DND-41 (cell line): ENCODE results near the gene DRGX.

Source experiments
- ATAC-seq: fragments of 200-7000 bp; cut with Tn5 transposase; 3 replicates; pipeline ENCODE4 v1.9.1; 2021; ENCODE audit warnings: low read depth; ENCODE audit not compliant: insufficient read depth
- DNase-seq: peaks from one replicate; pipeline ENCODE4 v3.0.0-alpha.2; 2020
- H2AFZ ChIP-seq: 2 replicates; pipeline ENCODE4 v1.6.0; 2012; ENCODE audit warnings: low read depth, low read length
- H3K27ac ChIP-seq: 2 replicates; pipeline ENCODE4 v1.5.1; 2012; ENCODE audit warnings: low read length, inconsistent platforms
- H3K27me3 ChIP-seq: fragments of 200-600 bp; sonication (generic); 2 replicates; pipeline ENCODE4 v1.6.0; 2012; ENCODE audit warnings: low read length, mild to moderate bottlenecking, inconsistent platforms; ENCODE audit not compliant: insufficient read depth, poor library complexity
- H3K36me3 ChIP-seq: 2 replicates; pipeline ENCODE4 v1.5.1; 2012; ENCODE audit warnings: low read length, inconsistent platforms; ENCODE audit not compliant: insufficient read depth
- H3K4me1 ChIP-seq: 2 replicates; pipeline ENCODE4 v1.5.1; 2012; ENCODE audit warnings: mild to moderate bottlenecking, low read length; ENCODE audit not compliant: insufficient read depth
- H3K4me2 ChIP-seq: 2 replicates; pipeline ENCODE4 v1.6.0; 2012; ENCODE audit warnings: mild to moderate bottlenecking, moderate library complexity, low read length, inconsistent platforms; ENCODE audit not compliant: insufficient read depth
- H3K4me3 ChIP-seq, 2 experiments: fragments of 200-600 bp in 1 of 2; shearing (Covaris generic) in 1 of 2; 2 replicates each; pipeline ENCODE4 v1.5.1; 2012 to 2016; ENCODE audit warnings: inconsistent platforms in 2 of 2, low read length in 2 of 2, mild to moderate bottlenecking in 2 of 2, low read depth in 1 of 2, moderate library complexity in 1 of 2
- H3K79me2 ChIP-seq: 2 replicates; pipeline ENCODE4 v1.6.0; 2012; ENCODE audit warnings: low read length, inconsistent platforms; ENCODE audit not compliant: insufficient read depth
- H3K9ac ChIP-seq: 2 replicates; pipeline ENCODE4 v1.6.0; 2012; ENCODE audit warnings: low read depth, mild to moderate bottlenecking, inconsistent platforms, low read length, moderate library complexity
- H3K9me3 ChIP-seq: 2 replicates; pipeline ENCODE4 v1.5.1; 2012; ENCODE audit warnings: low read length, moderate library complexity, mild to moderate bottlenecking, inconsistent platforms; ENCODE audit not compliant: insufficient read depth, severe bottlenecking
- H4K20me1 ChIP-seq: 2 replicates; pipeline ENCODE4 v1.6.0; 2012; ENCODE audit warnings: low read length; ENCODE audit not compliant: insufficient read depth
- CTCF ChIP-seq: IDR thresholded peaks from 2 replicates; pipeline ENCODE4 v1.5.1; 2012; ENCODE audit warnings: borderline replicate concordance, low read length, moderate library complexity, mild to moderate bottlenecking; ENCODE audit not compliant: poor library complexity, severe bottlenecking; ENCODE audit errors: extremely low read depth
- EZH2 ChIP-seq: IDR thresholded peaks from 3 replicates; pipeline ENCODE4 v1.6.1; 2012; ENCODE audit warnings: borderline replicate concordance, low read depth, mild to moderate bottlenecking, moderate library complexity, low read length, inconsistent platforms; ENCODE audit not compliant: severe bottlenecking

DRGX gene

GRCh38 chr10:49398000-49398861 is 2.3 kb upstream of the DRGX start:
- no peak for DNase-seq
- ATAC-seq, result no peak
- H4K20me1 ChIP-seq, result no peaks in the 10 kb centered on the region; the same call in 1 of the 2 replicates
- no peaks in the 10 kb centered on the region for H3K36me3 ChIP-seq
- no peak overlapping the region for H3K9ac ChIP-seq
- peaks cover 5% of the 10 kb centered on the region for H3K27me3 ChIP-seq
- TF ChIP-seq CTCF, result no peak
- no peak for TF ChIP-seq EZH2
- no peaks in the 10 kb centered on the region for H3K9me3 ChIP-seq
- no peak overlapping the region for H3K27ac ChIP-seq
- no peaks in the 10 kb centered on the region for H3K4me1 ChIP-seq
- H3K79me2 ChIP-seq, result no peaks in the 10 kb centered on the region
- no peak overlapping the region for H2AFZ ChIP-seq
- no peak overlapping the region for H3K4me2 ChIP-seq
- no peak overlapping the region for H3K4me3 ChIP-seq

DNA sequence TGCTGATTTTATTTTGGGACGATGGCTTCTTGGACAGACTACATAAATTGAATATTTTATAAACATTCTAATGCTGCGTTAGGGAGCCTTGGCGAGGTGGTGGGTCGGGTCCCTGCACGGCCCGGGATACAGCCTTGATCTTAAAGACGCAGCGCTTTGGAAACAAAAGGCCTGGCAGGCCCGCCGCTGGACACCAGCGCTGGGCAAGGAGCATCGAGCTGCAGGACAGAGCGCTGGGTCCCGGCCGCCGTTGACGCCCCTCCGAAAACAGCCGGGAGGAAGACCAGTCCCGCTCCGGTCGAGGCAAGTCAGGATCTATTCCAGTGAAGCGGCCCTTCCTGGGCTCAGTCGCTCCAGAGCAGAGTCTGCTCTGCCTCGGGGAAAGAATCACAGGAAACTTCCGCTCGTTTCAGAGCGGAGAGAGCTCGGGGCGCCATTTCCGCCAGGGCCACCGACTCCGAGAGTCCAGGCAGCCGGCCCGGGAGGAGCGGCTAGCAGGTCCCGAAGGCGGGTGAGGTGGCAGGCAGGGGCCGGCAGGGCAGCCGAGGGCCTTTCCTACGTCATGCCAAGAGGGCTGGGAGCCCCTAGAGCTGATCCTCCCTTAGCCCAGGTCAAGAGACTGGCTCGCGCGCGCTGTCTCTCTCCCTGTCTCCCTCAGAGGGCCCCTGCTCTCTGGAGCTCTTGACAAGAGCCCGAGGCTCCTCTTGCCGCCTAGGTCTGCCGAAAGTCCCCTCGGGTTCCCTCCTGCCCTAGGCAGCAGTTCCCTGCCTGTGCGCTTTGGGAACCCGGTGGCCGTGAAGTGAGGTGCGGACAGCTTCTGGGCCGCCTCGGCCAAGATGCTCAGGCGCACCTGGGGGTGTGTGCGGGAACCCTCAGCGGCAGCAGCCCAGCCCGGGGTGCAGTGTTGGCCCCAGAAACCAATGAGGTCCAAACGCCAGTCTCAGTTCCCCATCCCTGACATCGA is 1.4 kb upstream of the DRGX start:
- Histone ChIP-seq H3K4me2 (no peak overlapping the region), H2AFZ (no peak overlapping the region), H3K27ac (no peak overlapping the region), H3K9ac (no peak overlapping the region), H3K9me3 (no peaks in the 10 kb centered on the region), H3K27me3 (peaks cover 3% of the 10 kb centered on the region), H3K4me1 (no peaks in the 10 kb centered on the region), H3K4me3 (no peak overlapping the region), H3K79me2 (no peaks in the 10 kb centered on the region), H3K36me3 (no peaks in the 10 kb centered on the region), H4K20me1 (no peaks in the 10 kb centered on the region; the same call in 1 of the 2 replicates)
- no peak for TF ChIP-seq CTCF
- no peak for TF ChIP-seq EZH2
- no peak for DNase-seq
- ATAC-seq, result no peak

- Histone ChIP-seq H3K9ac (no peak overlapping the region), H3K4me3 (no peak overlapping the region), H3K79me2 (no peaks in the 10 kb centered on the region), H3K36me3 (no peaks in the 10 kb centered on the region), H3K4me1 (no peaks in the 10 kb centered on the region), H3K27ac (no peak overlapping the region), H3K4me2 (no peak overlapping the region), H3K27me3 (no peaks in the 10 kb centered on the region), H3K9me3 (no peaks in the 10 kb centered on the region), H4K20me1 (no peaks in the 10 kb centered on the region; the same call in 1 of the 2 replicates), H2AFZ (no peak overlapping the region)
- DNase-seq (no peak), ATAC-seq (no peak)
- TF ChIP-seq CTCF (no peak), EZH2 (no peak)
These were observed 744 bp upstream of the DRGX start for GRCh38 chr10:49396666-49396999.
